ENCODE data around the gene KCNN4. TPM values are rescaled to one million over a fixed set of nuclear protein-coding genes. Genes with fewer than 3 reads are reported as not detected.

The KCNN4 gene
- total and polyA plus RNA-seq, 10 of the 15 experiments (the other 5 are each of a cell fraction or from before 2014, with no cell fraction given), result 1.4 to 112 (median 77.9) TPM

- WGBS (ENCODE audit: insufficient coverage, insufficient replicate concordance, low lambda C conversion rate, missing lambda C conversion rate), result 0% methylated on average over 1 of the region's 1 CpG
- in situ Hi-C loops (cut with MboI) (no loop called here), intact Hi-C loops (cut with micrococcal nuclease; ENCODE audit: unreplicated experiment) (no loop called here)
- no TSS peak for BruUV-seq (replicated peaks)
- Histone ChIP-seq H3K79me2 (ENCODE audit: control insufficient read depth, insufficient read depth, low read length) (no peaks in the 10 kb centered on the region), H2AFZ (ENCODE audit: control insufficient read depth, low read depth, low read length) (no peak overlapping the region), H3K27me3 (replicated peaks in 1 of 2; ENCODE audit: control insufficient read depth in 2 of 2, insufficient read depth in 2 of 2, low read length in 1 of 2) (no peaks in the 10 kb centered on the region), H3K4me3 (no peak overlapping the region), H3K36me3 (ENCODE audit: control insufficient read depth in 2 of 2, insufficient read depth in 2 of 2, low read length in 1 of 2) (no peaks in the 10 kb centered on the region), H4K20me1 (ENCODE audit: control insufficient read depth, insufficient read depth) (no peaks in the 10 kb centered on the region), H3K9me3 (replicated peaks; ENCODE audit: control insufficient read depth, insufficient read depth, low read length) (no peaks in the 10 kb centered on the region; the same call in 2 of the 3 replicates), H3K4me2 (ENCODE audit: control insufficient read depth, insufficient read depth) (no peak overlapping the region), H3K9ac (ENCODE audit: control insufficient read depth, insufficient read depth, low read length) (no peak overlapping the region), H3K4me1 (ENCODE audit: control insufficient read depth, insufficient read depth, low read length) (no peaks in the 10 kb centered on the region), H3K27ac (ENCODE audit: control insufficient read depth, insufficient read depth) (no peak overlapping the region)
- ATAC-seq (no peak), FAIRE-seq (no peak), DNase-seq (ENCODE audit: low read depth, low spot score) (no peak)
- no peak for TF ChIP-seq PML (IDR thresholded peaks at IDR 0.05; ENCODE audit: low read length)
- no peak for TF ChIP-seq SIX5 (IDR thresholded peaks at IDR 0.05; ENCODE audit: low read depth, low read length, severe bottlenecking)
- TF ChIP-seq RAD21 (IDR thresholded peaks at IDR 0.05; ENCODE audit: insufficient read depth, low read depth, low read length), result no peak
- no peak for TF ChIP-seq MTA3 (IDR thresholded peaks at IDR 0.05; ENCODE audit: borderline replicate concordance, low read length)
- no peak for TF ChIP-seq RB1 (IDR thresholded peaks at IDR 0.05; ENCODE audit: borderline replicate concordance)
- SMC1A ChIA-PET (ENCODE audit: uncharacterized antibody, unreplicated experiment), result interaction anchor here (0.7 kb wide), 1 partner anchor 143 kb away, joined by 3 read pairs; no protein-coding TSS in a partner anchor
- RAD21 ChIA-PET (ENCODE audit: unreplicated experiment), result no interaction called here
- CTCF ChIA-PET, result interaction anchor here (0.7 to 6.5 kb wide), 6 partner anchors 20 to 365 kb away, joined by 3 to 74 read pairs (median 6); partner anchors contain the start of gene PLAUR
- POLR2A ChIA-PET, result no interaction called here
These were observed 31.1 kb upstream of the KCNN4 start for GRCh38 chr19:43811837-43812236.
